ENCODE measurements around the gene SYT2. TPM values are rescaled to one million over a fixed set of nuclear protein-coding genes. Genes with fewer than 3 reads are reported as not detected.
"Not testable (repeated sequence)": the region's sequence is repeated elsewhere in the genome, so short reads cannot be mapped to it uniquely, and the experiment has no call there.

SYT2 gene
- total and polyA plus RNA-seq, 10 of the 15 experiments (the other 5 are each of a cell fraction or from before 2014, with no cell fraction given) = not detected

DNA sequence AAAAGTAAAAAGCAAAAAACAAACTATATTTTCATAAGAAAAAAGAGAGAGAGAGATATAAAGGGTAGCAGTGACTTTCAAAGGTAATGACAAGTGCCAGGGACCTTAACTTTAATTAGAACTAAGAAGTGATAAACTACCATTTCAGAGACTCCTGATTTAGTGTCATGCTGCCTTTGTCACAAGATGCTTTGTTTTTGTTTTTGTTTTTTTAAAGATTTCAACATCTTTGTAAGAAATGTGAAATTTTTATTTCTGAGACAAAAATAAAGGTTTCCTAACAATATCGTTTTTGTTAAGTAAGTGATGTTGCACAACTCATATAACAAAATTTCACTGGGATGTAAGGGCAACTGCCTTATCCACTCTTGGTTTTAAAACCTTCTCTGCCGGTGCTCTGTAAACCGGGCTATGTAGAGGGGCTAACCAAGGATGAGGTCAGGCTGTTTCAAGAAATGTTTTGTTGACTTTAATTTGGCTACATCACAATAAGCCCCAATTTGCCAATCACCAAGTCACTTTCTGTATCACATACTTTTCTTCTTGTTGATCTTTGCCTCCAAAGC lies 35.2 kb upstream of the SYT2 start:
- no peak for ATAC-seq
- SMC1A ChIA-PET (ENCODE audit: uncharacterized antibody, unreplicated experiment) = interaction anchor here (0.5 kb wide), 1 partner anchor 263 kb away, joined by 3 read pairs; no protein-coding TSS in a partner anchor
- peaks cover 0 to 8% of the 10 kb centered on the region in 2 experiments; a peak in 3 of 4 replicates for H3K36me3 ChIP-seq (ENCODE audit: control insufficient read depth in 2 of 2, insufficient read depth in 2 of 2, low read length in 1 of 2)

DNA sequence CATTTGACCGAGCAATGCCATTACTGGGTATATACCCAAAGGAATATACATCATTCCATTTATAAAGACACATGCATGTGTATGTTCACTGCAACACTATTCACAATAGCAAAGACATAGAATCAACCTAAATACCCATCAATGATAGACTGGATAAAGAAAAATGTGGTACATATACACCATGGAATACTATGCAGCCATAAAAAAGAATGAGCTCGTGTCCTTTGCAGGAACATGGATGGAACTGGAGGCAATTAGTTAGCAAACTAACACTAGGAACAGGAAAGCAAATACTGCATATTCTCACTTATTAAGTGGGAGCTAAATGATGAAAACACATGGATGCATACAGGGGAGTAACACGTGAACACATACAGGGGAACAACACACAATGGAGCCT lies 34.5 kb upstream of the SYT2 start:
- BruUV-seq (replicated peaks); H4K20me1 ChIP-seq (ENCODE audit: control insufficient read depth, insufficient read depth); H3K9me3 ChIP-seq (replicated peaks; ENCODE audit: control insufficient read depth, insufficient read depth, low read length); H3K27ac ChIP-seq (ENCODE audit: control insufficient read depth, insufficient read depth); in situ Hi-C loops (cut with MboI); H3K4me1 ChIP-seq (ENCODE audit: control insufficient read depth, insufficient read depth, low read length); H3K4me3 ChIP-seq; DNase-seq (ENCODE audit: low read depth, low spot score); H2AFZ ChIP-seq (ENCODE audit: control insufficient read depth, low read depth, low read length); H3K27me3 ChIP-seq (replicated peaks in 1 of 2; ENCODE audit: control insufficient read depth in 2 of 2, insufficient read depth in 2 of 2, low read length in 1 of 2); H3K4me2 ChIP-seq (ENCODE audit: control insufficient read depth, insufficient read depth); RAD21 ChIA-PET (ENCODE audit: unreplicated experiment); H3K36me3 ChIP-seq (ENCODE audit: control insufficient read depth in 2 of 2, insufficient read depth in 2 of 2, low read length in 1 of 2); CTCF ChIA-PET; POLR2A ChIA-PET; SMC1A ChIA-PET (ENCODE audit: uncharacterized antibody, unreplicated experiment); FAIRE-seq; H3K79me2 ChIP-seq (ENCODE audit: control insufficient read depth, insufficient read depth, low read length); H3K9ac ChIP-seq (ENCODE audit: control insufficient read depth, insufficient read depth, low read length); ATAC-seq: not testable (repeated sequence)
- intact Hi-C loops (cut with micrococcal nuclease; ENCODE audit: unreplicated experiment) = loop anchor here (5.0 kb wide), 1 partner anchor 123 kb away; no protein-coding TSS in a partner anchor
- WGBS (ENCODE audit: insufficient coverage, insufficient replicate concordance, low lambda C conversion rate, missing lambda C conversion rate) = 41% methylated on average over 3 of the region's 3 CpGs

More for the DNA sequence above, 35.2 kb upstream of the SYT2 start:
- Histone ChIP-seq H3K27me3 (replicated peaks in 1 of 2; ENCODE audit: control insufficient read depth in 2 of 2, insufficient read depth in 2 of 2, low read length in 1 of 2) (no peaks in the 10 kb centered on the region), H3K9me3 (replicated peaks; ENCODE audit: control insufficient read depth, insufficient read depth, low read length) (no peaks in the 10 kb centered on the region), H3K9ac (ENCODE audit: control insufficient read depth, insufficient read depth, low read length) (no peak overlapping the region), H2AFZ (ENCODE audit: control insufficient read depth, low read depth, low read length) (no peak overlapping the region), H3K79me2 (ENCODE audit: control insufficient read depth, insufficient read depth, low read length) (no peaks in the 10 kb centered on the region), H3K27ac (ENCODE audit: control insufficient read depth, insufficient read depth) (no peak overlapping the region), H4K20me1 (ENCODE audit: control insufficient read depth, insufficient read depth) (no peaks in the 10 kb centered on the region), H3K4me2 (ENCODE audit: control insufficient read depth, insufficient read depth) (no peak overlapping the region), H3K4me3 (no peak overlapping the region), H3K4me1 (ENCODE audit: control insufficient read depth, insufficient read depth, low read length) (no peaks in the 10 kb centered on the region)
- no peak for TF ChIP-seq NBN (IDR thresholded peaks at IDR 0.05)
- no peak for TF ChIP-seq HDAC2 (IDR thresholded peaks at IDR 0.05)
- WGBS (ENCODE audit: insufficient coverage, insufficient replicate concordance, low lambda C conversion rate, missing lambda C conversion rate) = 42% methylated on average over 3 of the region's 3 CpGs
- ChIA-PET RAD21 (ENCODE audit: unreplicated experiment) (no interaction called here), CTCF (interaction anchor here (0.8 to 0.9 kb wide), 2 partner anchors 13 to 26 kb away, joined by 3 to 4 read pairs; no protein-coding TSS in a partner anchor), POLR2A (no interaction called here)
- DNase-seq (ENCODE audit: low read depth, low spot score) (no peak), FAIRE-seq (no peak)
- BruUV-seq (replicated peaks) = TSS peak; percentile 20
- in situ Hi-C loops (cut with MboI) (no loop called here), intact Hi-C loops (cut with micrococcal nuclease; ENCODE audit: unreplicated experiment) (loop anchor here (5.0 kb wide), 1 partner anchor 122 kb away; no protein-coding TSS in a partner anchor)
